Measurements from ENCODE around the gene JUN. TPM values are rescaled to one million over a fixed set of nuclear protein-coding genes. Genes with fewer than 3 reads are reported as not detected.

JUN gene
- total RNA-seq, 1 experiment from 2014 or later: 14.2 TPM

- no peak overlapping the region for H2BK20ac ChIP-seq (ENCODE audit: low read depth, low read length, poor library complexity, severe bottlenecking)
- H3K9ac ChIP-seq (ENCODE audit: extremely low read depth, insufficient read length, low read length): no peak overlapping the region
- Mint-ChIP-seq H3K4me1 (peaks cover 0 to 3% of the 10 kb centered on the region in 2 experiments; a peak in 3 of 4 replicates), H3K27ac (no peak overlapping the region), H3K36me3 (ENCODE audit: insufficient read depth in 1 of 3, low read depth in 3 of 3) (peaks cover 0 to 6% (median 3%) of the 10 kb centered on the region in 3 experiments; a peak in 5 of 7 replicates), H3K9me3 (peaks cover 6 to 8% of the 10 kb centered on the region in 2 experiments), H3K4me3 (no peak overlapping the region), H3K27me3 (ENCODE audit: low read depth) (peaks cover 2% of the 10 kb centered on the region; the same call in 1 of the 2 replicates)
- no peaks in the 10 kb centered on the region for H3K9me3 ChIP-seq (ENCODE audit: control insufficient read depth, low read depth, low read length)
- TF ChIP-seq CTCF (conservative IDR thresholded peaks at IDR 0.05): no peak
- H3K14ac ChIP-seq (ENCODE audit: insufficient read depth, low read length): no peak overlapping the region
- no peaks in the 10 kb centered on the region for H3K79me2 ChIP-seq (ENCODE audit: insufficient read depth, low read length)
- H3K27me3 ChIP-seq (ENCODE audit: insufficient read depth, low read length): no peaks in the 10 kb centered on the region
- no peak overlapping the region for H3K23ac ChIP-seq (ENCODE audit: insufficient read length, low read depth, low read length)
- no peak overlapping the region for H2AFZ ChIP-seq (ENCODE audit: low read length)
- no peak overlapping the region for H2BK120ac ChIP-seq (ENCODE audit: low read depth, low read length, poor library complexity, severe bottlenecking)
- H2BK12ac ChIP-seq (ENCODE audit: insufficient read length, low read depth, low read length): no peak overlapping the region
- H3K79me1 ChIP-seq (ENCODE audit: insufficient read depth, low read depth, low read length, poor library complexity, severe bottlenecking): no peaks in the 10 kb centered on the region
- no peak overlapping the region for H3K27ac ChIP-seq (ENCODE audit: insufficient read length, low read depth, low read length)
- H2AK5ac ChIP-seq (ENCODE audit: insufficient read length, low read length): no peak overlapping the region
- no peak overlapping the region for H2BK5ac ChIP-seq (ENCODE audit: insufficient read length, low read length)
- H3T11ph ChIP-seq (ENCODE audit: low read length): no peak overlapping the region
- H4K20me1 ChIP-seq (ENCODE audit: control insufficient read depth, insufficient read depth, insufficient read length): no peaks in the 10 kb centered on the region
- no peak overlapping the region for H4K8ac ChIP-seq (replicated peaks; ENCODE audit: insufficient read length, low read depth, low read length)
- H3K4me1 ChIP-seq (ENCODE audit: insufficient read depth, low read length): no peaks in the 10 kb centered on the region
- H4K91ac ChIP-seq (ENCODE audit: insufficient read length, low read depth, low read length): no peak overlapping the region
- no peak overlapping the region for H3K4me2 ChIP-seq (ENCODE audit: insufficient read depth, insufficient read length, low read length)
- H3K18ac ChIP-seq (ENCODE audit: insufficient read length, low read depth, low read length): no peak overlapping the region
- H3K56ac ChIP-seq (ENCODE audit: insufficient read length, low read depth, low read length): no peak overlapping the region
- no peak overlapping the region for H2BK15ac ChIP-seq (ENCODE audit: low read depth, low read length)
- no peak overlapping the region for H3K4ac ChIP-seq (ENCODE audit: low read depth, low read length)
- H4K5ac ChIP-seq (ENCODE audit: insufficient read length, low read depth, low read length): no peak overlapping the region
- DNase-seq: no peak
- no CpG with 5 or more reads among the region's 1 CpG for WGBS (ENCODE audit: extremely low coverage, insufficient read length, low lambda C conversion rate)
- H3K23me2 ChIP-seq (ENCODE audit: insufficient read length, low read depth, low read length, poor library complexity, severe bottlenecking): no peaks in the 10 kb centered on the region
These were observed 49.3 kb upstream of the JUN start for GRCh38 chr1:58833166-58833565.

All from H9 (cell line).